ENCODE data around the gene PRRG3. TPM values are rescaled to one million over a fixed set of nuclear protein-coding genes. Genes with fewer than 3 reads are reported as not detected.

PRRG3 gene
- total RNA-seq, 2 experiments from 2014 or later, result not detected

- no peaks in the 10 kb centered on the region for H3K9me3 Mint-ChIP-seq (ENCODE audit: low read depth)
- POLR2A ChIA-PET, result no interaction called here
- H3K4me1 Mint-ChIP-seq, result no peaks in the 10 kb centered on the region
- CTCF ChIA-PET, result no interaction called here
- DNase-seq (no peak), ATAC-seq (no peak)
- peaks cover 15% of the 10 kb centered on the region for H3K27me3 Mint-ChIP-seq
- no peak overlapping the region for H3K27ac Mint-ChIP-seq
- intact Hi-C loops (cut with DNase I, micrococcal nuclease), result no loop called here
- no peak overlapping the region for H3K4me3 Mint-ChIP-seq
- no peaks in the 10 kb centered on the region for H3K36me3 Mint-ChIP-seq (ENCODE audit: low read depth)
Measured at GRCh38 chrX:151697522-151697921, 2.3 kb downstream of the PRRG3 start.

GRCh38 chrX:151698485-151698884 is 3.2 kb downstream of the PRRG3 start:
- H3K27ac Mint-ChIP-seq, result no peak overlapping the region
- H3K4me1 Mint-ChIP-seq, result no peaks in the 10 kb centered on the region
- ChIA-PET CTCF (no interaction called here), POLR2A (no interaction called here)
- intact Hi-C loops (cut with DNase I, micrococcal nuclease), result no loop called here
- peaks cover 12% of the 10 kb centered on the region for H3K27me3 Mint-ChIP-seq
- no peaks in the 10 kb centered on the region for H3K9me3 Mint-ChIP-seq (ENCODE audit: low read depth)
- H3K36me3 Mint-ChIP-seq (ENCODE audit: low read depth), result no peaks in the 10 kb centered on the region
- no peak for ATAC-seq
- no peak overlapping the region for H3K4me3 Mint-ChIP-seq
- DNase-seq, result no peak

- ChIA-PET CTCF (no interaction called here), POLR2A (no interaction called here)
- H3K4me1 Mint-ChIP-seq, result no peaks in the 10 kb centered on the region
- H3K27ac Mint-ChIP-seq, result no peak overlapping the region
- H3K9me3 Mint-ChIP-seq (ENCODE audit: low read depth), result no peaks in the 10 kb centered on the region
- no peak overlapping the region for H3K4me3 Mint-ChIP-seq
- no peak for DNase-seq
- no peak for ATAC-seq
- H3K36me3 Mint-ChIP-seq (ENCODE audit: low read depth), result no peaks in the 10 kb centered on the region
- intact Hi-C loops (cut with DNase I, micrococcal nuclease), result no loop called here
- peaks cover 9% of the 10 kb centered on the region for H3K27me3 Mint-ChIP-seq
Measured at GRCh38 chrX:151699746-151700145, 4.5 kb downstream of the PRRG3 start.

GRCh38 chrX:151700581-151700980 is 5.3 kb downstream of the PRRG3 start:
- no peaks in the 10 kb centered on the region for H3K36me3 Mint-ChIP-seq (ENCODE audit: low read depth)
- no peak overlapping the region for H3K4me3 Mint-ChIP-seq
- H3K9me3 Mint-ChIP-seq (ENCODE audit: low read depth), result no peaks in the 10 kb centered on the region
- ChIA-PET CTCF (no interaction called here), POLR2A (interaction anchor here (0.6 kb wide), 1 partner anchor 101 kb away, joined by 3 read pairs; no protein-coding TSS in a partner anchor)
- no peak overlapping the region for H3K27ac Mint-ChIP-seq
- no peaks in the 10 kb centered on the region for H3K4me1 Mint-ChIP-seq
- intact Hi-C loops (cut with DNase I, micrococcal nuclease), result no loop called here
- H3K27me3 Mint-ChIP-seq, result peaks cover 8% of the 10 kb centered on the region
- DNase-seq (no peak), ATAC-seq (no peak)

GRCh38 chrX:151701071-151701470 is 5.8 kb downstream of the PRRG3 start:
- H3K9me3 Mint-ChIP-seq (ENCODE audit: low read depth), result no peaks in the 10 kb centered on the region
- no peaks in the 10 kb centered on the region for H3K36me3 Mint-ChIP-seq (ENCODE audit: low read depth)
- intact Hi-C loops (cut with DNase I, micrococcal nuclease), result no loop called here
- ChIA-PET CTCF (no interaction called here), POLR2A (interaction anchor here (0.6 kb wide), 1 partner anchor 100 kb away, joined by 3 read pairs; no protein-coding TSS in a partner anchor)
- no peak overlapping the region for H3K4me3 Mint-ChIP-seq
- ATAC-seq (no peak), DNase-seq (no peak)
- H3K27ac Mint-ChIP-seq, result no peak overlapping the region
- H3K4me1 Mint-ChIP-seq, result no peaks in the 10 kb centered on the region
- peaks cover 7% of the 10 kb centered on the region for H3K27me3 Mint-ChIP-seq

GRCh38 chrX:151701531-151701930 is 6.3 kb downstream of the PRRG3 start:
- peaks cover 6% of the 10 kb centered on the region for H3K27me3 Mint-ChIP-seq
- no peak overlapping the region for H3K4me3 Mint-ChIP-seq
- ATAC-seq (no peak), DNase-seq (no peak)
- ChIA-PET CTCF (no interaction called here), POLR2A (no interaction called here)
- intact Hi-C loops (cut with DNase I, micrococcal nuclease), result no loop called here
- H3K4me1 Mint-ChIP-seq, result no peaks in the 10 kb centered on the region
- H3K9me3 Mint-ChIP-seq (ENCODE audit: low read depth), result no peaks in the 10 kb centered on the region
- no peak overlapping the region for H3K27ac Mint-ChIP-seq
- no peaks in the 10 kb centered on the region for H3K36me3 Mint-ChIP-seq (ENCODE audit: low read depth)

- Mint-ChIP-seq H3K27ac (no peak overlapping the region), H3K9me3 (ENCODE audit: low read depth) (no peaks in the 10 kb centered on the region)
Measured at GRCh38 chrX:151702026-151702714, 6.9 kb downstream of the PRRG3 start.

GRCh38 chrX:151702741-151703340 is 7.6 kb downstream of the PRRG3 start:
- Mint-ChIP-seq H3K9me3 (ENCODE audit: low read depth) (no peaks in the 10 kb centered on the region), H3K36me3 (ENCODE audit: low read depth) (no peaks in the 10 kb centered on the region), H3K4me3 (no peak overlapping the region), H3K4me1 (no peaks in the 10 kb centered on the region), H3K27ac (no peak overlapping the region), H3K27me3 (no peaks in the 10 kb centered on the region)
- DNase-seq, result no peak
- ChIA-PET POLR2A (no interaction called here), CTCF (interaction anchor here (0.9 kb wide), 1 partner anchor 9 kb away, joined by 3 read pairs; no protein-coding TSS in a partner anchor)
- intact Hi-C loops (cut with DNase I, micrococcal nuclease), result no loop called here
- ATAC-seq, result no peak

More at GRCh38 chrX:151702026-151702714, 6.9 kb downstream of the PRRG3 start:
- POLR2A ChIA-PET, result no interaction called here
- Mint-ChIP-seq H3K4me3 (no peak overlapping the region), H3K36me3 (ENCODE audit: low read depth) (no peaks in the 10 kb centered on the region), H3K4me1 (no peaks in the 10 kb centered on the region), H3K27me3 (peaks cover 2% of the 10 kb centered on the region)
- intact Hi-C loops (cut with DNase I, micrococcal nuclease), result no loop called here
- ATAC-seq, result no peak
- no peak for DNase-seq
- CTCF ChIA-PET, result no interaction called here

GRCh38 chrX:151703487-151703886 is 8.2 kb downstream of the PRRG3 start:
- H3K27me3 Mint-ChIP-seq, result no peaks in the 10 kb centered on the region

GRCh38 chrX:151704041-151704663 is 8.9 kb downstream of the PRRG3 start:
- intact Hi-C loops (cut with DNase I, micrococcal nuclease), result no loop called here
- POLR2A ChIA-PET, result no interaction called here
- Mint-ChIP-seq H3K36me3 (ENCODE audit: low read depth) (no peaks in the 10 kb centered on the region), H3K4me1 (no peaks in the 10 kb centered on the region), H3K27me3 (no peaks in the 10 kb centered on the region), H3K9me3 (ENCODE audit: low read depth) (no peaks in the 10 kb centered on the region), H3K27ac (no peak overlapping the region), H3K4me3 (no peak overlapping the region)
- ATAC-seq (no peak), DNase-seq (no peak)
- CTCF ChIA-PET, result no interaction called here

More at GRCh38 chrX:151703487-151703886, 8.2 kb downstream of the PRRG3 start:
- intact Hi-C loops (cut with DNase I, micrococcal nuclease), result no loop called here
- Mint-ChIP-seq H3K27ac (no peak overlapping the region), H3K4me1 (no peaks in the 10 kb centered on the region), H3K9me3 (ENCODE audit: low read depth) (no peaks in the 10 kb centered on the region), H3K4me3 (no peak overlapping the region), H3K36me3 (ENCODE audit: low read depth) (no peaks in the 10 kb centered on the region)
- CTCF ChIA-PET, result interaction anchor here (0.9 kb wide), 1 partner anchor 8 kb away, joined by 3 read pairs; no protein-coding TSS in a partner anchor
- no peak for ATAC-seq
- no peak for DNase-seq
- POLR2A ChIA-PET, result no interaction called here

GRCh38 chrX:151708821-151709220 is 13.6 kb downstream of the PRRG3 start:
- no peaks in the 10 kb centered on the region for H3K4me1 Mint-ChIP-seq
- no peak for ATAC-seq
- peaks cover 2% of the 10 kb centered on the region for H3K27me3 Mint-ChIP-seq
- POLR2A ChIA-PET, result interaction anchor here (0.6 kb wide), 1 partner anchor 25 kb away, joined by 3 read pairs; no protein-coding TSS in a partner anchor
- CTCF ChIA-PET, result no interaction called here
- intact Hi-C loops (cut with DNase I, micrococcal nuclease), result no loop called here
- H3K27ac Mint-ChIP-seq, result no peak overlapping the region
- no peaks in the 10 kb centered on the region for H3K36me3 Mint-ChIP-seq (ENCODE audit: low read depth)
- H3K4me3 Mint-ChIP-seq, result no peak overlapping the region
- H3K9me3 Mint-ChIP-seq (ENCODE audit: low read depth), result no peaks in the 10 kb centered on the region
- DNase-seq, result no peak

GRCh38 chrX:151710457-151710856 is 15.2 kb downstream of the PRRG3 start:
- ChIA-PET CTCF (interaction anchor here (0.6 kb wide), 1 partner anchor 647 kb away, joined by 5 read pairs; no protein-coding TSS in a partner anchor), POLR2A (no interaction called here)
- H3K4me3 Mint-ChIP-seq, result no peak overlapping the region
- no peaks in the 10 kb centered on the region for H3K36me3 Mint-ChIP-seq (ENCODE audit: low read depth)
- ATAC-seq (no peak), DNase-seq (no peak)
- H3K27me3 Mint-ChIP-seq, result peaks cover 2% of the 10 kb centered on the region
- H3K27ac Mint-ChIP-seq, result no peak overlapping the region
- no peaks in the 10 kb centered on the region for H3K9me3 Mint-ChIP-seq (ENCODE audit: low read depth)
- intact Hi-C loops (cut with DNase I, micrococcal nuclease), result no loop called here
- no peaks in the 10 kb centered on the region for H3K4me1 Mint-ChIP-seq

Data from activated CD4-positive, alpha-beta T cell treated with anti-CD3 and anti-CD28 coated beads for 36 hours (primary cell).